ENCODE results near the gene MRPL34.

MRPL34 gene

DNA sequence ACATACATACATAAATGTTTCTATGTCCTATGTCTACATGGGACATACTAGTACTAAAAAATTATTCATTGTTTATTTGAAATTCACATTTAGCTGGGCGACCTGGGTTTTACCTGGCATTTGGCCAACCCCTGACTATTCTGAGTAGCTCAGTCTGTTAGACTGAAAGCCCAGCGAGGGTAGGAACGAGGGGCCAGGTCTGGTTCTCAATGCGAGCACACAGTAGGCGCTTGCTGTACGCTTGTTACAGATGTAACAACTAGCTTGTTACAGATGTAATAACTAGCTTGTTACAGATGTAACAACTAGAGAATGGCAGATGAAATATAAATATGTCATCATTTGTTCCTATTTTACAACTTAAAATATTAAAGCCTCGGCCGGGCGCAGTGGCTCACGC lies 29.9 kb downstream of the MRPL34 start:
- TF ChIP-seq, protein P1, sequence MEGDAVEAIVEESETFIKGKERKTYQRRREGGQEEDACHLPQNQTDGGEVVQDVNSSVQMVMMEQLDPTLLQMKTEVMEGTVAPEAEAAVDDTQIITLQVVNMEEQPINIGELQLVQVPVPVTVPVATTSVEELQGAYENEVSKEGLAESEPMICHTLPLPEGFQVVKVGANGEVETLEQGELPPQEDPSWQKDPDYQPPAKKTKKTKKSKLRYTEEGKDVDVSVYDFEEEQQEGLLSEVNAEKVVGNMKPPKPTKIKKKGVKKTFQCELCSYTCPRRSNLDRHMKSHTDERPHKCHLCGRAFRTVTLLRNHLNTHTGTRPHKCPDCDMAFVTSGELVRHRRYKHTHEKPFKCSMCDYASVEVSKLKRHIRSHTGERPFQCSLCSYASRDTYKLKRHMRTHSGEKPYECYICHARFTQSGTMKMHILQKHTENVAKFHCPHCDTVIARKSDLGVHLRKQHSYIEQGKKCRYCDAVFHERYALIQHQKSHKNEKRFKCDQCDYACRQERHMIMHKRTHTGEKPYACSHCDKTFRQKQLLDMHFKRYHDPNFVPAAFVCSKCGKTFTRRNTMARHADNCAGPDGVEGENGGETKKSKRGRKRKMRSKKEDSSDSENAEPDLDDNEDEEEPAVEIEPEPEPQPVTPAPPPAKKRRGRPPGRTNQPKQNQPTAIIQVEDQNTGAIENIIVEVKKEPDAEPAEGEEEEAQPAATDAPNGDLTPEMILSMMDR (IDR thresholded peaks at IDR 0.05): no peak
- no peak for TF ChIP-seq ZFX (IDR thresholded peaks at IDR 0.05; ENCODE audit: borderline replicate concordance)
- H3K27ac ChIP-seq: peak overlapping the region; percentile 99

DNA sequence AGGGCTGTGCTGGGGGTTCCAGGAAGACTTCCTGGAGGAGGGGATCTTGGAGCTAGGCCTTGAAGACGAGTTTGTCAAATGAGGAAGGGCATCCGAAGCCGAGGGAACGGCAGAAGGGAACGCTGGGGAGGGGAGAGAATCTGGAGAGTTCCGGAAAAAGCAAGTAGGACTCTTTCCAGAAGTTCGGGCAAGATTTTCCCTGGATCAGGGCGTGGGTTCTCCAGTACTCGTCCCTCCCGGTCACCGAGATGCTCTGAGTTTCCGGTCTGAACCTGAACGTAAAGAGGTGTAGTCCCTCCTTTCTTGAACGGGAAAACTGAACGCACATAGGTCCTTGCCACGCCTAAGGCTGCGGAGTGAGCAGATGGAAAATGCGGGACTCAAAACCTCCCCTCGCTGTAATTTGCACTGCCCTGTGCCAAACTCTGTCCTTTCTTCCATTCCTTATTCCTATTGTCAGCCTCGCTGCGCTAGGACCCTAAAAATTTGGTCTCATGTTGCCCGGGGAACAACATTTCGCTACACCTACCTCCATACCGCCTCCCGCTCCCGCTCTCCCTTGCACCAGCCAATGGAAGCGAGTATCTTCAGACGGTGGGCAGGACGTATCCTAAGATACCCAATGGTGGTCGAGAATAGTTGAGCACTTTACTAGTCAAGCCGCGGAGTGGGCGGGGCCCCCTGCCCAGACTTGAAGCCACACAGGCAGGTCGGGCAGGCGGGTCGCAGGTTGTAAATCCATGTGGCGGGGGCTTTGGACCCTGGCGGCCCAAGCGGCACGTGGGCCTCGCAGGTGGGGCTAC lies 31.4 kb downstream of the MRPL34 start, which contains the start of gene GTPBP3:
GTPBP3 (plus strand) TSS at position 682 of the 803 bp plus-strand sequence; CDS start at position 741, 59 bp downstream.
- peak within 1 kb of the TSS; percentile 99 for H3K27ac ChIP-seq
- no peak for TF ChIP-seq ZFX (IDR thresholded peaks at IDR 0.05; ENCODE audit: borderline replicate concordance)

DNA sequence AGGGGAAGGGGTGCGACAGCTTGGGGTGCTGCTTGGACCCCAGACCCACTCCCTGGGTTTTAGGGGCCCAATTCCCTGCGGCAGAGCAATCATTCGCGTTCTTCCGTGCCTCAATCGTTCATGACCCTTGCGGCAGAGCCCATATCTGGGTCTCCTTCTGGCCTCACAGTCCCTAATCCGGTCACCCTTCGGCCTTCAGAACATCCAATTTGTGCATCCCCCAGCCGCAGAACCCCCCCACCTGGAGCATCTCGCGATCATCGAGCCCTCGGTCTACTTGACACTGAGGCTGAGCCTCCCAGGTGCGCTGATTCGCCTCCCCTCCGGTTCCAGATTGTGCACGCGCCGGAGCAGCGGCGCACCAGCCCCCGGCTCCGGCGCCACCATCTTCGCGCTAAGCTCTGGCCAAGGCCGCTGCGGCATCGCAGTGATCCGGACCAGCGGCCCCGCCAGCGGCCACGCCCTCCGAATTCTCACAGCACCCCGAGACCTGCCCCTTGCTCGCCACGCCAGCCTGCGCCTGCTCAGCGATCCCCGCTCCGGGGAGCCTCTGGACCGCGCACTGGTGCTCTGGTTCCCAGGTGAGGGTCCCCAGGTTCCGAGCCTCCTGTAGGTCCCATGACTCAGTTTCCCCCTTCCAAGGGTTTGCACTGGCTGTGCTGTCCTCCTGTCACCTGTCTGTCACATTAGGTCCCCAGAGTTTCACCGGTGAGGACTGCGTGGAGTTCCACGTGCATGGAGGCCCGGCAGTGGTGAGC lies 32.2 kb downstream of the MRPL34 start:
- peak overlapping the region; percentile 99 for H3K27ac ChIP-seq

DNA sequence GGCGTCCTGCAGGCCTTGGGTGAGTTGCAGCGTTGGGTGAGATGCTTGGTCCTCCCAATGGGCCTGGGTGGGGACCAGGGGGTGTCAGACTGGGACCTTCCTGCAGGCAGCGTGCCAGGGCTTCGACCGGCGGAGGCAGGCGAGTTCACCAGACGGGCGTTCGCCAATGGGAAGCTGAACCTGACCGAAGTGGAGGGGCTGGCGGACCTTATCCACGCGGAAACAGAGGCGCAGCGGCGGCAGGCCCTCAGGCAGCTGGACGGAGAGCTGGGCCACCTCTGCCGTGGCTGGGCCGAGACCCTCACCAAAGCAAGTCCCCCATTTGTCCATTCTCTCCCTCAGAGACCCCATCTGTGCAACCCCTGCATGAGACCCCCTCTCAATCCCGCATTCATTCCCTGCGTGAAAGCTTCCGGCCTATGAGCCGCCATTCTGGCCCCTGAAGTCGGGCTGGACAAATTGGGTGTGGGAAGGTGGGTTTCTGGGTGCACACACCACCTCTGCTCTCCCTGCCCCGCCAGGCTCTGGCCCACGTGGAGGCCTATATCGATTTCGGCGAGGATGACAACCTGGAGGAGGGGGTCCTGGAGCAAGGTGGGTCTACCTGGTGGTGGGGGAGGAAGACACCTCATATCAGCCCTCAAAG lies 32.9 kb downstream of the MRPL34 start:
- H3K27ac ChIP-seq: peak overlapping the region; percentile 99
- TF ChIP-seq, protein P1 (IDR thresholded peaks at IDR 0.05): no peak
- TF ChIP-seq ZFX (IDR thresholded peaks at IDR 0.05; ENCODE audit: borderline replicate concordance): no peak

More for the DNA sequence above, 32.2 kb downstream of the MRPL34 start:
- TF ChIP-seq ZFX (IDR thresholded peaks at IDR 0.05; ENCODE audit: borderline replicate concordance): no peak
- TF ChIP-seq, protein P1 (IDR thresholded peaks at IDR 0.05): no peak

DNA sequence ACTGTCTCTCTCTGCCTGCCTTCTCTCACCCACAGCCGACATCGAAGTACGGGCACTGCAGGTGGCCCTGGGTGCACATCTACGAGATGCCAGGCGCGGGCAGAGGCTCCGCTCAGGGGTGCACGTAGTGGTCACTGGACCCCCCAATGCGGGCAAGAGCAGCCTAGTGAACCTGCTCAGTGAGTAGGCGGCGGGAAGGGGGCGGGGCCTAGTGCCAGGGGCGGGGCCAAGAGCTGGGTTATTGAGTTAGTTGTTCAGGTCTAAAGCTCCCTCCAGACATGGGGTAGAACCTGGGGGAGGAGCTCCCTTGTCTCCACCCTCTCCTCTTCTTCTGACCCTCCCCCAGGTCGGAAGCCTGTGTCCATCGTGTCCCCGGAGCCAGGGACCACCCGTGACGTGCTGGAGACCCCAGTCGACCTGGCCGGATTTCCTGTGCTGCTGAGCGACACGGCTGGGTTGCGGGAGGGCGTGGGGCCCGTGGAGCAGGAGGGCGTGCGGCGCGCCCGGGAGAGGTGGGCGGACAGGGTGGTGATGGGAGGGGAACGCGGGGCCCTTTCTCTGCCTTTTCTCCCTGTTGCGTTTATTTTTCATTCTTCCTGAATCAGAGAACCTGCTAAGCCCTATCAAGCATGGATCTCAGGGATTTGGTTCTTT lies 33.5 kb downstream of the MRPL34 start:
- H3K27ac ChIP-seq: peak overlapping the region; percentile 99
- TF ChIP-seq, protein P1 (IDR thresholded peaks at IDR 0.05): no peak
- no peak for TF ChIP-seq ZFX (IDR thresholded peaks at IDR 0.05; ENCODE audit: borderline replicate concordance)

DNA sequence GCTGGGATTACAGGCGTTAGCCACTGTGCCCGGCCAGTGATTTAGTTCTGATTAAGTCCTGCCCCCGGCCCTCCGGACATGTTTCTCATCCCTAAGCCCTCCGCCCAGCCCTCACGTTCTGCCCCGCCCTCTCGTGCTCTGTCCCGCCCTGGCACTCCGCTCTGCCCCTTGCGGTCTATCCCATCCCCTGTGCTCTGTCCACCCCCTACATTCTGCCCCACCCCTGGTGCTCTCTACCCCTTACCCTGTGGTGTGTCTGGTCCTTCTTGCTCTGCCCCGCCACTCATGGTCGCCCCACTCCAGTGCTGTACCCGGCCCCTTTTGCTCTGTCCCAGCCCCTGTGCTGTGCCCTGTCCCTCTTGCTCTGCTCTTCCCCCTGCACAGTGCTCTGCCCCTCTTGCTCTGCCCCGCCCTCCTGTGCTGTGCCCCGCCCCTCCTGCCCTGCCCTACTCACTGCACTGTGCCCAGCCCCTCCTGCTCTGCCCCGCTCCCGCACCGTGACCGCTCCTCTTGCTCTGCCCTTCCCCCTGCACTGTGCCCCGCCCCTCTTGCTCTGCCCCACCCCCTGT lies 34.7 kb downstream of the MRPL34 start:
- TF ChIP-seq, protein P1 (IDR thresholded peaks at IDR 0.05): peak; percentile 73
- no peak for TF ChIP-seq ZFX (IDR thresholded peaks at IDR 0.05; ENCODE audit: borderline replicate concordance)
- H3K27ac ChIP-seq: peak overlapping the region; percentile 99

Data from 22Rv1 (cell line).